GM23338 (cell line): ENCODE data around the gene MALRD1. TPM values are rescaled to one million over a fixed set of nuclear protein-coding genes. Genes with fewer than 3 reads are reported as not detected.

Experiments
- ATAC-seq: fragments of 200-7000 bp; cut with Tn5 transposase; 3 replicates; pipeline ENCODE4 v1.9.1; 2020
- DNase-seq: peaks from one replicate; pipeline ENCODE4 v3.0.0-alpha.2; 2015; ENCODE audit warnings: low spot score
- H2AFZ ChIP-seq: fragments of 200-600 bp; sonication (generic); 2 replicates; pipeline ENCODE4 v1.8.0; 2016; ENCODE audit warnings: antibody characterized with exemption, mild to moderate bottlenecking, moderate library complexity
- H3F3A ChIP-seq: fragments of 200-600 bp; sonication (generic); replicated peaks from 2 replicates; pipeline ENCODE4 v1.8.0; 2017; ENCODE audit warnings: antibody characterized with exemption, mixed run types, low read depth
- H3K27ac ChIP-seq: fragments of 200-600 bp; sonication (generic); 2 replicates; pipeline ENCODE4 v1.6.1; 2016; ENCODE audit warnings: low read depth
- H3K27me3 ChIP-seq: fragments of 200-600 bp; sonication (generic); 2 replicates; pipeline ENCODE4 v1.8.0; 2016; ENCODE audit warnings: mild to moderate bottlenecking, mixed run types, moderate library complexity; ENCODE audit not compliant: insufficient read depth
- H3K36me3 ChIP-seq: fragments of 200-600 bp; sonication (generic); 2 replicates; pipeline ENCODE4 v1.8.0; 2016; ENCODE audit warnings: mild to moderate bottlenecking; ENCODE audit not compliant: insufficient read depth
- H3K4me1 ChIP-seq: fragments of 200-600 bp; sonication (generic); 2 replicates; pipeline ENCODE4 v1.8.0; 2016; ENCODE audit warnings: mild to moderate bottlenecking, moderate library complexity; ENCODE audit not compliant: insufficient read depth
- H3K4me2 ChIP-seq: fragments of 200-600 bp; sonication (generic); 2 replicates; pipeline ENCODE4 v1.7.1; 2017; ENCODE audit warnings: mixed run types
- H3K4me3 ChIP-seq: fragments of 200-600 bp; sonication (generic); 2 replicates; pipeline ENCODE4 v1.6.1; 2016; ENCODE audit warnings: mixed run types
- H3K79me2 ChIP-seq: fragments of 200-600 bp; sonication (generic); replicated peaks from 2 replicates; pipeline ENCODE4 v1.8.0; 2017; ENCODE audit warnings: mild to moderate bottlenecking; ENCODE audit not compliant: insufficient read depth
- H3K9me2 ChIP-seq: fragments of 200-600 bp; sonication (generic); 2 replicates; pipeline ENCODE4 v1.8.0; 2017; ENCODE audit not compliant: insufficient read depth
- H4K20me1 ChIP-seq: fragments of 200-600 bp; sonication (generic); replicated peaks from 2 replicates; pipeline ENCODE4 v1.8.0; 2017; ENCODE audit warnings: mild to moderate bottlenecking; ENCODE audit not compliant: insufficient read depth
- H3K27ac Mint-ChIP-seq: 2 replicates; pipeline ENCODE4 v1.8.0; 2020; ENCODE audit warnings: inconsistent platforms, mild to moderate bottlenecking, moderate library complexity, mixed read lengths
- H3K27me3 Mint-ChIP-seq: 3 replicates; pipeline ENCODE4 v1.8.0; 2022; ENCODE audit warnings: low read depth, mild to moderate bottlenecking, moderate library complexity, mixed read lengths, inconsistent platforms; ENCODE audit not compliant: insufficient read depth, poor library complexity
- H3K36me3 Mint-ChIP-seq: 3 replicates; pipeline ENCODE4 v1.8.0; 2021; ENCODE audit warnings: low read depth, mild to moderate bottlenecking, inconsistent platforms, moderate library complexity, mixed read lengths
- H3K4me1 Mint-ChIP-seq: 3 replicates; pipeline ENCODE4 v1.8.0; 2020; ENCODE audit warnings: mild to moderate bottlenecking, inconsistent platforms, mixed read lengths
- H3K4me3 Mint-ChIP-seq: 3 replicates; pipeline ENCODE4 v1.8.0; 2021; ENCODE audit warnings: moderate library complexity, mild to moderate bottlenecking, inconsistent platforms, mixed read lengths
- H3K9me3 Mint-ChIP-seq: 3 replicates; pipeline ENCODE4 v1.8.0; 2020; ENCODE audit warnings: moderate library complexity, mild to moderate bottlenecking, inconsistent platforms, mixed read lengths
- EZH2 ChIP-seq: fragments of 200-600 bp; sonication (generic); IDR thresholded peaks from one replicate; pipeline ENCODE4 v1.8.0; 2017; ENCODE audit warnings: antibody characterized with exemption, mild to moderate bottlenecking, low read depth; ENCODE audit not compliant: unreplicated experiment
- JUNB ChIP-seq: IDR thresholded peaks from one replicate; pipeline ENCODE4 v1.6.1; 2016; ENCODE audit warnings: antibody characterized with exemption; ENCODE audit not compliant: unreplicated experiment
- NANOG ChIP-seq: IDR thresholded peaks from 2 replicates; pipeline ENCODE4 v1.6.1; 2016; ENCODE audit warnings: antibody characterized with exemption, borderline replicate concordance
- POLR2AphosphoS5 ChIP-seq: IDR thresholded peaks from 2 replicates; pipeline ENCODE4 v1.6.1; 2016; ENCODE audit warnings: antibody characterized with exemption, low read depth
- ZNF331 ChIP-seq: fragments of 250-450 bp; sonication (Bioruptor Pico); IDR thresholded peaks from 2 replicates; pipeline ENCODE4 v1.5.0; 2020; ENCODE audit warnings: low read depth, mild to moderate bottlenecking, moderate library complexity
- polyA plus RNA-seq: library from polyadenylated mRNA; unstranded; fragments of >200 nt; fragmentation: Nextera tagmentation; extraction: Ambion mirVana; gene quantifications from 2 replicates; pipeline ENCODE4 v1.2.1, GENCODE V29; 2016
- total RNA-seq: library from RNA; depleted of rRNA; stranded (reverse); fragments of >200 nt; shearing (Covaris generic); gene quantifications from 2 replicates; pipeline ENCODE4 v1.2.3, GENCODE V29; 2014
- TF ChIP-seq, protein P1 (sequence below): fragments of 250-450 bp; sonication (Bioruptor Pico); IDR thresholded peaks from 2 replicates; pipeline ENCODE4 v1.5.0; 2020; ENCODE audit warnings: mild to moderate bottlenecking, moderate library complexity
- TF ChIP-seq, protein P2 (sequence below): IDR thresholded peaks from one replicate; pipeline ENCODE4 v1.6.1; 2018; ENCODE audit warnings: antibody characterized with exemption; ENCODE audit not compliant: unreplicated experiment

MALRD1 gene
- total and polyA plus RNA-seq, 2 experiments from 2014 or later = 0.42 to 1.9 TPM

DNA sequence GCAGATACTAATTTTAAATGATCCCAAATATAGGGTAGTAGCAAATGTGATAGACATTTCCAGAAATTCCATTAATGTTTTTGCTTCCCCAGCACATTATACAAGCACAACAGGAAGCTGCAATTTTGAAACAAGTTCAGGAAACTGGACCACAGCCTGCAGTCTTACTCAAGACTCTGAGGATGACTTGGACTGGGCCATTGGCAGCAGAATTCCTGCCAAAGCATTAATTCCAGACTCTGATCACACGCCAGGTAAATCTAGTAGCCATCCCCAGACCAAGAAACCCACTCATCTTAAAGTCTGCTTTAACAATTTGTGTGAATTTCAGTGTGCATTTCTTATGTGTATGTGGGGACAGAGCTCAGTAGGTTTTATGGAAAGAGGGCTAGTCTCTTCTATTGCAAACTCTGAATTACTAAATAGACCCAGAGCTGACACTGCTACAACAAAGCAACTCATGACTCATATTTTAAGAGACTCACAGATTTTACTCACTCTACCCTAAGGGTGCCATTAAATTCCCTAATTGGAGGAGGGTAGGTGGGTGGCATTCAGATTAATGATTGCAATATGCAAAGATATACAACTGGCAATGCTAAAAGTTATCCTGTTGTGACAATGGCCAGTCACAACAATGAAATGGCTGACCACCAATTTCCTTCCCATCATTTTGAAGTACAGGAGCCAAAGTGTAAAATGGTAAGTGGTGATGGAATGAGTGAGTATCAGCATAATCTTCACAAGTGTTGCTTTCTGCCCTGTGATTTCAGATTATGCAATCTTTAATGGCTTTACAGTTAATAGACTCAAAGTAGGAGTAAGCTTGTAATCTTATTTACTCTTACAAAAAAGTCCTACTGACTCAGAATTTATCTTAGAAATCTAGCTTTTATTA lies 450.0 kb downstream of the MALRD1 start (continued):
- TF ChIP-seq, protein P1, sequence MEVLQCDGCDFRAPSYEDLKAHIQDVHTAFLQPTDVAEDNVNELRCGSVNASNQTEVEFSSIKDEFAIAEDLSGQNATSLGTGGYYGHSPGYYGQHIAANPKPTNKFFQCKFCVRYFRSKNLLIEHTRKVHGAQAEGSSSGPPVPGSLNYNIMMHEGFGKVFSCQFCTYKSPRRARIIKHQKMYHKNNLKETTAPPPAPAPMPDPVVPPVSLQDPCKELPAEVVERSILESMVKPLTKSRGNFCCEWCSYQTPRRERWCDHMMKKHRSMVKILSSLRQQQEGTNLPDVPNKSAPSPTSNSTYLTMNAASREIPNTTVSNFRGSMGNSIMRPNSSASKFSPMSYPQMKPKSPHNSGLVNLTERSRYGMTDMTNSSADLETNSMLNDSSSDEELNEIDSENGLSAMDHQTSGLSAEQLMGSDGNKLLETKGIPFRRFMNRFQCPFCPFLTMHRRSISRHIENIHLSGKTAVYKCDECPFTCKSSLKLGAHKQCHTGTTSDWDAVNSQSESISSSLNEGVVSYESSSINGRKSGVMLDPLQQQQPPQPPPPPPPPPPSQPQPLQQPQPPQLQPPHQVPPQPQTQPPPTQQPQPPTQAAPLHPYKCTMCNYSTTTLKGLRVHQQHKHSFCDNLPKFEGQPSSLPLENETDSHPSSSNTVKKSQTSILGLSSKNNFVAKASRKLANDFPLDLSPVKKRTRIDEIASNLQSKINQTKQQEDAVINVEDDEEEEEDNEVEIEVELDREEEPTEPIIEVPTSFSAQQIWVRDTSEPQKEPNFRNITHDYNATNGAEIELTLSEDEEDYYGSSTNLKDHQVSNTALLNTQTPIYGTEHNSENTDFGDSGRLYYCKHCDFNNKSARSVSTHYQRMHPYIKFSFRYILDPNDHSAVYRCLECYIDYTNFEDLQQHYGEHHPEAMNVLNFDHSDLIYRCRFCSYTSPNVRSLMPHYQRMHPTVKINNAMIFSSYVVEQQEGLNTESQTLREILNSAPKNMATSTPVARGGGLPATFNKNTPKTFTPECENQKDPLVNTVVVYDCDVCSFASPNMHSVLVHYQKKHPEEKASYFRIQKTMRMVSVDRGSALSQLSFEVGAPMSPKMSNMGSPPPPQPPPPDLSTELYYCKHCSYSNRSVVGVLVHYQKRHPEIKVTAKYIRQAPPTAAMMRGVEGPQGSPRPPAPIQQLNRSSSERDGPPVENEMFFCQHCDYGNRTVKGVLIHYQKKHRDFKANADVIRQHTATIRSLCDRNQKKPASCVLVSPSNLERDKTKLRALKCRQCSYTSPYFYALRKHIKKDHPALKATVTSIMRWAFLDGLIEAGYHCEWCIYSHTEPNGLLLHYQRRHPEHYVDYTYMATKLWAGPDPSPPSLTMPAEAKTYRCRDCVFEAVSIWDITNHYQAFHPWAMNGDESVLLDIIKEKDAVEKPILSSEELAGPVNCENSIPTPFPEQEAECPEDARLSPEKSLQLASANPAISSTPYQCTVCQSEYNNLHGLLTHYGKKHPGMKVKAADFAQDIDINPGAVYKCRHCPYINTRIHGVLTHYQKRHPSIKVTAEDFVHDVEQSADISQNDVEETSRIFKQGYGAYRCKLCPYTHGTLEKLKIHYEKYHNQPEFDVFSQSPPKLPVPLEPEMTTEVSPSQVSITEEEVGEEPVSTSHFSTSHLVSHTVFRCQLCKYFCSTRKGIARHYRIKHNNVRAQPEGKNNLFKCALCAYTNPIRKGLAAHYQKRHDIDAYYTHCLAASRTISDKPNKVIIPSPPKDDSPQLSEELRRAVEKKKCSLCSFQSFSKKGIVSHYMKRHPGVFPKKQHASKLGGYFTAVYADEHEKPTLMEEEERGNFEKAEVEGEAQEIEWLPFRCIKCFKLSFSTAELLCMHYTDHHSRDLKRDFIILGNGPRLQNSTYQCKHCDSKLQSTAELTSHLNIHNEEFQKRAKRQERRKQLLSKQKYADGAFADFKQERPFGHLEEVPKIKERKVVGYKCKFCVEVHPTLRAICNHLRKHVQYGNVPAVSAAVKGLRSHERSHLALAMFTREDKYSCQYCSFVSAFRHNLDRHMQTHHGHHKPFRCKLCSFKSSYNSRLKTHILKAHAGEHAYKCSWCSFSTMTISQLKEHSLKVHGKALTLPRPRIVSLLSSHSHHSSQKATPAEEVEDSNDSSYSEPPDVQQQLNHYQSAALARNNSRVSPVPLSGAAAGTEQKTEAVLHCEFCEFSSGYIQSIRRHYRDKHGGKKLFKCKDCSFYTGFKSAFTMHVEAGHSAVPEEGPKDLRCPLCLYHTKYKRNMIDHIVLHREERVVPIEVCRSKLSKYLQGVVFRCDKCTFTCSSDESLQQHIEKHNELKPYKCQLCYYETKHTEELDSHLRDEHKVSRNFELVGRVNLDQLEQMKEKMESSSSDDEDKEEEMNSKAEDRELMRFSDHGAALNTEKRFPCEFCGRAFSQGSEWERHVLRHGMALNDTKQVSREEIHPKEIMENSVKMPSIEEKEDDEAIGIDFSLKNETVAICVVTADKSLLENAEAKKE = no peak
- no peak for TF ChIP-seq NANOG
- TF ChIP-seq, protein P2, sequence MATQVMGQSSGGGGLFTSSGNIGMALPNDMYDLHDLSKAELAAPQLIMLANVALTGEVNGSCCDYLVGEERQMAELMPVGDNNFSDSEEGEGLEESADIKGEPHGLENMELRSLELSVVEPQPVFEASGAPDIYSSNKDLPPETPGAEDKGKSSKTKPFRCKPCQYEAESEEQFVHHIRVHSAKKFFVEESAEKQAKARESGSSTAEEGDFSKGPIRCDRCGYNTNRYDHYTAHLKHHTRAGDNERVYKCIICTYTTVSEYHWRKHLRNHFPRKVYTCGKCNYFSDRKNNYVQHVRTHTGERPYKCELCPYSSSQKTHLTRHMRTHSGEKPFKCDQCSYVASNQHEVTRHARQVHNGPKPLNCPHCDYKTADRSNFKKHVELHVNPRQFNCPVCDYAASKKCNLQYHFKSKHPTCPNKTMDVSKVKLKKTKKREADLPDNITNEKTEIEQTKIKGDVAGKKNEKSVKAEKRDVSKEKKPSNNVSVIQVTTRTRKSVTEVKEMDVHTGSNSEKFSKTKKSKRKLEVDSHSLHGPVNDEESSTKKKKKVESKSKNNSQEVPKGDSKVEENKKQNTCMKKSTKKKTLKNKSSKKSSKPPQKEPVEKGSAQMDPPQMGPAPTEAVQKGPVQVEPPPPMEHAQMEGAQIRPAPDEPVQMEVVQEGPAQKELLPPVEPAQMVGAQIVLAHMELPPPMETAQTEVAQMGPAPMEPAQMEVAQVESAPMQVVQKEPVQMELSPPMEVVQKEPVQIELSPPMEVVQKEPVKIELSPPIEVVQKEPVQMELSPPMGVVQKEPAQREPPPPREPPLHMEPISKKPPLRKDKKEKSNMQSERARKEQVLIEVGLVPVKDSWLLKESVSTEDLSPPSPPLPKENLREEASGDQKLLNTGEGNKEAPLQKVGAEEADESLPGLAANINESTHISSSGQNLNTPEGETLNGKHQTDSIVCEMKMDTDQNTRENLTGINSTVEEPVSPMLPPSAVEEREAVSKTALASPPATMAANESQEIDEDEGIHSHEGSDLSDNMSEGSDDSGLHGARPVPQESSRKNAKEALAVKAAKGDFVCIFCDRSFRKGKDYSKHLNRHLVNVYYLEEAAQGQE = no peak

DNA sequence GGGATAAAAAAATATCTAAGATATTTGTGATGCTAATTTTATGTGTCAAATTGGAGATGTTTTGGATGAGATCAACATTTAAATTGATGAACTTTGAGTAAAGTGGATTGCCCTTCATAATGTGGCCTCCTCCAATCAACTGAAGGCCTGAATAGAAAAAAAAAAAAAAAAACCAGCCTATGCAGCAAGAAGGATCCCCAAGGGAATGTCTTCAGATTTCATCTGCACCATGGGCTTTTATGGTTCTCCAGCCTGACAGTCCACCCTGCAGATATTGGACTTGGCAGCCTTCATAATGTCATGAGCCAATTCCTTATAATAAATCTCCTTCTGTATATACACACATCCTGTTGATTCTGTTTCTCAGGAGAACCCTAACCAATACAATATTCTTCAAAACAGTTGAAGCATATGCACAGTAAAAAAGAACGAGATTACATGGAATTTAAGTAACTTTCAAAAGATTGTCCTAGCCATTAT lies 450.7 kb downstream of the MALRD1 start:
- no peaks in the 10 kb centered on the region for H3K27me3 Mint-ChIP-seq
- ATAC-seq = no peak
- Histone ChIP-seq H3K9me2 (peaks cover 5% of the 10 kb centered on the region; the same call in 1 of the 2 replicates), H3K27ac (no peak overlapping the region), H4K20me1 (no peaks in the 10 kb centered on the region), H3F3A (no peaks in the 10 kb centered on the region), H3K4me3 (no peak overlapping the region), H3K4me1 (no peaks in the 10 kb centered on the region), H3K79me2 (no peaks in the 10 kb centered on the region), H3K36me3 (no peaks in the 10 kb centered on the region), H3K27me3 (no peaks in the 10 kb centered on the region), H3K4me2 (no peak overlapping the region), H2AFZ (no peak overlapping the region)
- no peak overlapping the region for H3K27ac Mint-ChIP-seq
- peaks cover 6% of the 10 kb centered on the region; the same call in 2 of the 3 replicates for H3K4me1 Mint-ChIP-seq
- H3K9me3 Mint-ChIP-seq = no peaks in the 10 kb centered on the region
- no peak overlapping the region for H3K4me3 Mint-ChIP-seq
- DNase-seq = no peak
- no peaks in the 10 kb centered on the region for H3K36me3 Mint-ChIP-seq
- TF ChIP-seq POLR2AphosphoS5 = no peak
- TF ChIP-seq, protein P2 = no peak
- no peak for TF ChIP-seq JUNB
- no peak for TF ChIP-seq ZNF331 (CRISPR knock-in tag)
- TF ChIP-seq NANOG = no peak
- no peak for TF ChIP-seq EZH2
